Spleen (tissue), 11 donors: ENCODE results near the gene ZNF536. TPM values are rescaled to one million over a fixed set of nuclear protein-coding genes. Genes with fewer than 3 reads are reported as not detected.

Experiments
- DNase-seq: peaks from one replicate; pipeline ENCODE4 v3.0.0-alpha.2; 2020
- H3K27ac ChIP-seq, 8 donors: fragments of 200-600 bp; sonication (generic) in 7 of 8; 1 replicate in 4 of 8; 2 replicates in 4 of 8; pipeline versions ENCODE4 v1.5.0 to v1.8.0; 2016 to 2021; ENCODE audit warnings: inconsistent platforms in 4 of 8, mild to moderate bottlenecking in 4 of 8, moderate library complexity in 1 of 8
- H3K27me3 ChIP-seq, 7 donors: fragments of 200-600 bp; sonication (generic) in 6 of 7; replicated peaks in 1 of 7; 1 replicate in 4 of 7; 2 replicates in 3 of 7; pipeline versions ENCODE4 v1.5.0 to v1.8.0; 2016 to 2021; ENCODE audit warnings: inconsistent platforms in 3 of 7, mild to moderate bottlenecking in 1 of 7
- H3K36me3 ChIP-seq, 6 donors: fragments of 200-600 bp; sonication (generic) in 5 of 6; 1 replicate in 4 of 6; 2 replicates in 2 of 6; pipeline versions ENCODE4 v1.5.0 to v1.8.0; 2016 to 2021; ENCODE audit warnings: inconsistent platforms in 2 of 6
- H3K4me1 ChIP-seq, 6 donors: fragments of 200-600 bp; sonication (generic) in 5 of 6; 1 replicate in 3 of 6; 2 replicates in 3 of 6; pipeline versions ENCODE4 v1.5.0 to v1.8.0; 2016 to 2021; ENCODE audit warnings: inconsistent platforms in 3 of 6
- H3K4me3 ChIP-seq, 8 donors: fragments of 200-600 bp; sonication (generic) in 7 of 8; 1 replicate in 4 of 8; 2 replicates in 4 of 8; pipeline versions ENCODE4 v1.5.0 to v1.8.0; 2016 to 2021; ENCODE audit warnings: inconsistent platforms in 4 of 8, mild to moderate bottlenecking in 4 of 8, moderate library complexity in 2 of 8
- H3K9me3 ChIP-seq, 8 donors: fragments of 200-600 bp; sonication (generic) in 7 of 8; 1 replicate in 4 of 8; 2 replicates in 4 of 8; pipeline versions ENCODE4 v1.5.0 to v1.8.0; 2016 to 2021; ENCODE audit warnings: inconsistent platforms in 4 of 8
- POLR2A ChIP-seq, 3 donors: fragments of 450-650 bp; IDR thresholded peaks; one replicate each; pipeline ENCODE4 v1.5.1; 2017; ENCODE audit warnings: antibody characterized with exemption in 3 of 3, mild to moderate bottlenecking in 1 of 3
- POLR2AphosphoS5 ChIP-seq, 3 donors: sonication (generic); formaldehyde crosslinking; IDR thresholded peaks; one replicate each; pipeline ENCODE4 v1.5.1; 2017; ENCODE audit warnings: antibody characterized with exemption in 3 of 3
- WGBS, 5 donors: extraction: QIAGEN DNeasy Blood & Tissue Kit in 3 of 5; methylation state at CpG; one replicate each; pipeline versions ENCODE4 v1.1.5 to v1.1.7; 2013 to 2018; 5-methylcytosine and 5-hydroxymethylcytosine counted together
- intact Hi-C: fragments of 100-400 bp; cut with DNase I; formaldehyde crosslinking; loops from one replicate; pipeline ENCODE4 v1.15.0; 2023; ENCODE audit warnings: low total_unique reads
- polyA plus RNA-seq, 3 donors: library from polyadenylated mRNA; stranded (reverse); fragments of 200-250 nt; gene quantifications; one replicate each; pipeline ENCODE4 v1.2.1, GENCODE V29; 2013
- total RNA-seq, 7 donors: library from RNA; depleted of rRNA in 3 of 7; stranded (reverse); fragments of >200 nt in 3 of 7; fragmentation: NEBNext Ultra II Directional in 4 of 7; extraction: Animal tissue kit (Norgen Biotek cat#: 25700) in 4 of 7; gene quantifications; one replicate each; pipeline versions ENCODE4 v1.1.0 to v1.2.1, GENCODE V29; 2016 to 2021
- TF ChIP-seq, protein P1 (sequence below), 11 experiments: fragments of 200-600 bp in 7 of 11; fragments of 450-650 bp in 4 of 11; sonication (generic) in 4 of 11; IDR thresholded peaks in 8 of 11; conservative IDR thresholded peaks in 3 of 11; 1 replicate in 7 of 11; 2 replicates in 4 of 11; pipeline versions ENCODE4 v1.4.0 to v1.8.0; 2016 to 2021; ENCODE audit warnings: antibody characterized with exemption in 11 of 11, inconsistent platforms in 4 of 11, mild to moderate bottlenecking in 1 of 11
- donor health status: healthy with polysubstance abuse.
- donor health status: DM: no; HTN: no; CAD: no; lungs with moderate emphysema.
- donor health status: DM: no; HTN: no; CAD: no.
- donor health status: Bipolar disorder and iron deficiency.
- donor health status: healthy.
- donor health status: DM: no; HTN: no; CAD: no.
- donor health status: DM: yes; HTN: yes; CAD: no.

ZNF536 gene
- total and polyA plus RNA-seq, 10 donors = 0.13 to 4.1 (median 2.1) TPM

DNA sequence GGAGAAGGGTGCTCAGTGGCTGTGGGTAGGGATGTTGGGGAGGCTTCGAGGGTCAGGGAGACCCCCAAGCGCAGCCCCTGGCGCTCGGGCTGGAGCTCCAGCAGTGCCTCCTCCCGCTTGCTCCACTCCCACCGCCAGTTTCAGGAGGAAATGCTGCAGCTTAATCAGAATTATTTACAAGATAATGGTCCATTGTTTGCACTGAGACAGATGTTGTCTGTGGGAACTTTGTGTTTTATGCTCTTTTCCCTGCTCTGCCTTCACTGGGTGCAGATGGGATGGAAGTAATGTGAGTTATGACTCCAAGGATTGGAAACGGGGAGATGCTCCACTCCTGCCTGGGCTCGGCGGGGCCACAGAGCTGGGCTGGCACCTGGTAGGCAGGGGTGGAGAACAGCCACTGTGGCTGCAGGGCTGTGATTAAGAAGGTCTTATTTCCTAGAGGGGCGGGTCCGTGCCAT lies 192.4 kb downstream of the ZNF536 start:
- no peak for DNase-seq
- intact Hi-C loops = no loop called here
- 56 to 80% (median 74%) methylated on average over 11 of the region's 11 CpGs for WGBS, 5 donors

DNA sequence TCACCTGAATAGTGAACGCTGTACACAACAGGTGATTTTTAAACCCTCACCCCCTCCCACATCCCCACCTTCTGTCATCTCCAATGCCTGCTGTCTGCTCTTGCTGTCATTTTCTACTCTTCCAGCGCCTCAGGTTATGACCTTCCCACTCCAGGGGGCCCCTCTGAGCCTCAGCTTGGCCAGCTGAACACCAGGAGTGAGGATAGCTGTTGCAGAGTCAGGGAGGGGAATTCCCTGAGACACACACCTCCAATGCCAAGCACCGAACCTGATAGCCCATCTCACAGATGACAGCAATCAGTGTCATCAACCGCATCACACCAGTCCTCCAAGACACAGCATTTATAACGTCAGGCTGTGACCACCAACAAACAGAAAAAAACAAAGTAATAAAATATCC lies 193.5 kb downstream of the ZNF536 start:
- H3K9me3 ChIP-seq = no peaks in the 10 kb centered on the region
- no peak overlapping the region for H3K27ac ChIP-seq
- H3K27me3 ChIP-seq = peaks cover 0 to 5% (median 0%) of the 10 kb centered on the region in 7 donors
- intact Hi-C loops = no loop called here
- TF ChIP-seq, protein P1, sequence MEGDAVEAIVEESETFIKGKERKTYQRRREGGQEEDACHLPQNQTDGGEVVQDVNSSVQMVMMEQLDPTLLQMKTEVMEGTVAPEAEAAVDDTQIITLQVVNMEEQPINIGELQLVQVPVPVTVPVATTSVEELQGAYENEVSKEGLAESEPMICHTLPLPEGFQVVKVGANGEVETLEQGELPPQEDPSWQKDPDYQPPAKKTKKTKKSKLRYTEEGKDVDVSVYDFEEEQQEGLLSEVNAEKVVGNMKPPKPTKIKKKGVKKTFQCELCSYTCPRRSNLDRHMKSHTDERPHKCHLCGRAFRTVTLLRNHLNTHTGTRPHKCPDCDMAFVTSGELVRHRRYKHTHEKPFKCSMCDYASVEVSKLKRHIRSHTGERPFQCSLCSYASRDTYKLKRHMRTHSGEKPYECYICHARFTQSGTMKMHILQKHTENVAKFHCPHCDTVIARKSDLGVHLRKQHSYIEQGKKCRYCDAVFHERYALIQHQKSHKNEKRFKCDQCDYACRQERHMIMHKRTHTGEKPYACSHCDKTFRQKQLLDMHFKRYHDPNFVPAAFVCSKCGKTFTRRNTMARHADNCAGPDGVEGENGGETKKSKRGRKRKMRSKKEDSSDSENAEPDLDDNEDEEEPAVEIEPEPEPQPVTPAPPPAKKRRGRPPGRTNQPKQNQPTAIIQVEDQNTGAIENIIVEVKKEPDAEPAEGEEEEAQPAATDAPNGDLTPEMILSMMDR (IDR thresholded peaks at IDR 0.05 in 8 of 11, conservative IDR thresholded peaks at IDR 0.05 in 3 of 11) = no peak
- TF ChIP-seq POLR2A (IDR thresholded peaks at IDR 0.05) = no peak
- TF ChIP-seq POLR2AphosphoS5 (IDR thresholded peaks at IDR 0.05) = no peak
- 63 to 77% (median 67%) methylated on average over 5 of the region's 5 CpGs for WGBS, 5 donors
- no peaks in the 10 kb centered on the region for H3K36me3 ChIP-seq
- DNase-seq = no peak
- H3K4me3 ChIP-seq = no peak overlapping the region
- H3K4me1 ChIP-seq = no peaks in the 10 kb centered on the region

More for the DNA sequence above, 192.4 kb downstream of the ZNF536 start:
- H3K4me3 ChIP-seq = no peak overlapping the region
- no peaks in the 10 kb centered on the region for H3K4me1 ChIP-seq
- no peak overlapping the region for H3K27ac ChIP-seq
- no peaks in the 10 kb centered on the region for H3K36me3 ChIP-seq
- H3K27me3 ChIP-seq = peaks cover 0 to 13% (median 0%) of the 10 kb centered on the region in 7 donors
- TF ChIP-seq, protein P1 (IDR thresholded peaks at IDR 0.05 in 8 of 11, conservative IDR thresholded peaks at IDR 0.05 in 3 of 11) = no peak
- TF ChIP-seq POLR2A (IDR thresholded peaks at IDR 0.05) = no peak
- no peak for TF ChIP-seq POLR2AphosphoS5 (IDR thresholded peaks at IDR 0.05)
- H3K9me3 ChIP-seq = no peaks in the 10 kb centered on the region

DNA sequence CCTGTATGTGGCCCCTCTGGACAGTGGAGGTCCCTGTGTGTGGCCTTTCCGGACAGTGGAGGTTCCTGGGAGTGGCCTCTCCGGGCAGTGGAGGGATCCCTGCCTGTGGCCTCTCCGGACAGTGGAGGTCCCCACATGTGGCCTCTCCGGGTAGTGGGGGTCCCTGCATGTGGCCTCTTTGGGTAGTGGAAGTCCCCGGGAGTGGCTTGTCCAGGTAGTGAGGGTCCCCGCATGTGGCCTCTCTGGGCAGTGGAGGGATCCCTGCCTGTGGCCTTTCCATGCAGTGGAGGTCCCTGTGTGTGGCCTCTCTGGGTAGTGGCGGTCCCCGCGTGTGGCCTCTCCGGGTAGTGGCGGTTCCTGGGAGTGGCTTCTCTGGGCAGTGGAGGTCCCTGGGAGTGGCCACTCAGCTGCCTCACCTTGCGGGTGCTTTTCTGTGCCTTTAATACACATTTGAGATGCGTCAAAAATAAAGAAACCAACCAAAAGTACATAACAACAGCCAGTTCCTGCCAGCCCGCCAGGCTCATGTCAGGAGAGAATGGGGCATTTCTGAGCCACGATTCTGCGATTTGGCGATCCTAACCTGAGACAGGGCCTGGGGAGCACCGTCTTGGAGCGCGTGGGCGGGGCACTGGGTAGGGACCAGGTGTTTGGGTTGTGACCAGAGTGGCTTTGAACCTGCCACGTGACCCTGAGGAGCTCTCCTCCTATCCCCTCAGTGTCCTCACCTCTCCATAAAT lies 194.7 kb downstream of the ZNF536 start:
- Histone ChIP-seq H3K36me3 (no peaks in the 10 kb centered on the region), H3K4me3 (no peak overlapping the region), H3K9me3 (no peaks in the 10 kb centered on the region), H3K4me1 (no peaks in the 10 kb centered on the region), H3K27me3 (no peaks in the 10 kb centered on the region), H3K27ac (no peak overlapping the region)
- no peak for DNase-seq
- no peak for TF ChIP-seq POLR2A (IDR thresholded peaks at IDR 0.05)
- TF ChIP-seq, protein P1 (IDR thresholded peaks at IDR 0.05 in 8 of 11, conservative IDR thresholded peaks at IDR 0.05 in 3 of 11) = no peak
- WGBS, 5 donors = 82 to 91% (median 86%) methylated on average over 13 to 22 of the region's 22 CpGs
- intact Hi-C loops = no loop called here

DNA sequence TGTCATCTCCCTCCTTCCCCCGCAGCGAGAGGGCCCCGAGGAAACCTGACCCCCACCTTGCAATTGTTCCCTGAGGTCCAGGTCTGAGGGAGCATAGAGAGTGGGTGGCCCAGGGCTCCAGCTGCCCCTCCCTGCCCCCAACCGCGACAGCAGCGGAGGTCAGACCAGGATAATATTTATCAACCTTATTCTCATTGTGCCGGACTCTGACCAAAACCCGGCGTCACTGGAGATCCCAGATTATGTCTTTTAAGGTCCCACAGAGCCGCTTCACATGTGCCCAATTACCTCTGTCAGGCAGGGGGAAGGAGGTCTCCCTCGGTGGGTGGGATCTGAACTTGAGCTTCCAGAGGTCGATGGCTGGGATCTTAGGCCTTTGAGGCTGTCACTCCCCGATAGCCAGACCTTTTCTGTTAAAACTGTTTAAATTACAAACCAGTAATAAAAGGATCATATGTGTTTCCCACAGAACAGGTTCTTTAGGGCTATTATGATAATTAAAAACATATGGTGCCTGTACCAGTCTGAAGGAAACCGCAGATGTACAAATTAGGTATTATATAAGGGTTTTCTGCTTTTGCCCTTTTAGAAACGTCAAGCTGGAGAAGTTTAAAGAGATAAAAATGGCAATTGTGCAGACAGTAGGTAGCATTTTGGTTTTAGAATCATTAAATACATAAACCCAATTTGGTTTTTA lies 195.5 kb downstream of the ZNF536 start:
- H3K36me3 ChIP-seq = no peaks in the 10 kb centered on the region
- H3K4me1 ChIP-seq = no peaks in the 10 kb centered on the region
- intact Hi-C loops = no loop called here
- no peaks in the 10 kb centered on the region for H3K9me3 ChIP-seq
- H3K27me3 ChIP-seq = no peaks in the 10 kb centered on the region
- TF ChIP-seq POLR2A (IDR thresholded peaks at IDR 0.05) (no peak), POLR2AphosphoS5 (IDR thresholded peaks at IDR 0.05) (no peak)
- TF ChIP-seq, protein P1 (IDR thresholded peaks at IDR 0.05 in 8 of 11, conservative IDR thresholded peaks at IDR 0.05 in 3 of 11) = no peak
- H3K27ac ChIP-seq = no peak overlapping the region
- no peak for DNase-seq
- H3K4me3 ChIP-seq = no peak overlapping the region
- 73 to 80% (median 79%) methylated on average over 15 of the region's 15 CpGs for WGBS, 5 donors
